Stimulated activated CD4-positive, alpha-beta T cell treated with anti-CD3 and anti-CD28 coated beads, Interleukin-1b, Interleukin-23, amount 100 ng/mL, for 24 hours (primary cell): ENCODE measurements around the gene OR2AJ1.

Experiments used
- DNase-seq, 4 experiments: peaks; one replicate each; pipeline ENCODE4 v3.0.0-alpha.2; 2020; ENCODE audit warnings: low read depth in 4 of 4, low spot score in 1 of 4

Gene OR2AJ1

DNA sequence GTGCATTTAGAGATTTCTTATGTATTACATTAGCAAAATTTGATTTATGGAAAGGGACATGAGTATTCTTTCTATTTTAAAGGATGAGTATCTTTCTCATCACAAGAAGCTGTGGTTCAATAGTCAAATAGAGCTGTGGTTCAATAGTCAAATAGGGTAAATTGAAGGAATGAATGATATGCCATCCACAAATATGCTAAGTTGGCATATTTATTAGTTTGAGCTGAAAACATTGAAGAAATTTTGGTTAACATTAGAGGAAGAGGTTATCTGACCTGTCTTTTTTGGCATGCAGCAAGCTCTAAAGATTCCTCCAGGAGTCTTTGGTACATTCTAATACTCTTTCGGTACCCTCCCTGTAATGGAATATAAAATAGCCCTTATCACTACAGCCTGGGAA is 28.7 kb downstream of the OR2AJ1 start:
- no peak for DNase-seq

DNA sequence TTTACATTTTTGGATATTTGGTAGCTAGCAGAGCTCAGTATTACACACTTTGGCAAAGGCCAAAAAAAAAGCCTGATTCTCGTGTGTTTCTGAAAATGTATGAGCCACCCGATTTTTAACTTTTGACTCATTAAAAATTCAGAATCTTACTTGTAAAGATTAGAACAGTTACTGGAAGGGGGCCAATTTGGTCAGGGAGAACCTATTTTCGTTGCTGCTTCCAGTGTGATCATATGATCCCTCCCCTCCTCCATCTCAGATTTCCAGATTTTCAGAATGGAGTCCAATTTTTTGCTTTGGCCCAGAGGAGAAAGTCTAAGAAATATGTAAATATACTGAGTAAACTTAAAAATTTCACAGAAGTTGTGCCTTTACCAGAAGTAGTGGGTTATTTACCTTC is 37.1 kb downstream of the OR2AJ1 start:
- no peak for DNase-seq

DNA sequence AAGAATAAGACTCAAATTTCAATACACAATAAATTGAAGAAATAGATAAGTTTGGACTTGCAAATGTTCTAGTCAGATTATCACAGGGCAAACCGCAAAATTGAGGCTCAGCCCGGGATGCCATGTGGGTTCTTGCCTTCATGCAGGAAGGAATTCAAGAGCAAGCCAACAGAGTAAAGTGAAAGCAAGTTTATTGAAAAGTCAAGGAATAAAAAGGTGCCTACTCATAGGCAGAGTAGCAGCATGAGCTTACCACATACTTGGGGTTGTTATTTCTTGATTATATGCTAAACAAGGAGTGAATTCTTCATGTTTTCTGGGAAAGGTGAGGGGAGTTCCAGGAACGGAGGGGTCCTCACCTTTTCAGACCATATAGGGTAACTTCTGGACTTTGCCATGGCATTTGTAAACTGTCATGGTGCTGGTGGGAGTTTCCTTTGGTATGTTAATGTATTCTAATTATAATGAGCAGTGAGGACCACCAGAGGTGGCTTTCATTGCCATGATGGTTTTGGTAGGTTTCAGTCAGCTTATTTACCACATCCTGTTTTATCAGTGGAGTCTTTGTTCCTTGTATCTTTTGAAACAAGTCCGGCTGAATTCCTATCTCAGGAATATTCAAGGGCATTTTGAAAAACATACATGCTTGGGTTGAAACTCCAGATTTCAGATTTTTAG is 38.4 kb downstream of the OR2AJ1 start:
- no peak for DNase-seq

DNA sequence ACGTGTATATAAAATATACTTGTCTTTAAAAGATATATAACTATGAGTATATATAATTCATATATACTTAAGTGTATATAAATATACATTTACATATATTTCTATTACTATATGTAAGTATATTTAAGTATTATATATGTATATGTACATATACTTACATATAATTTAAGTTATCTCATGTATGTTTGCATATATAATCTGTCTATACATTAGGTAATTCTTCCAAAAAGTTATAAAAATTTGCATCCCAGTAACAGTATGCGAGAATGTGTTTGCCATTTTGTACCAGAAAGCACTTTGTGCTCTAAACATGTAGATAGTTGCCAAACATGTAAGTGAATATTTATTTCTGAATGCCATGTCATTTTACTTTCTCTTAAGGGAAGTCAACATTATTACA is 40.2 kb downstream of the OR2AJ1 start, which contains the start of gene OR2AK2:
Gene OR2AK2, plus strand, starts transcription at position 301 of the 400 bp plus-strand sequence. CDS start 144 bp downstream, outside the sequence.
- DNase-seq, result no peak

DNA sequence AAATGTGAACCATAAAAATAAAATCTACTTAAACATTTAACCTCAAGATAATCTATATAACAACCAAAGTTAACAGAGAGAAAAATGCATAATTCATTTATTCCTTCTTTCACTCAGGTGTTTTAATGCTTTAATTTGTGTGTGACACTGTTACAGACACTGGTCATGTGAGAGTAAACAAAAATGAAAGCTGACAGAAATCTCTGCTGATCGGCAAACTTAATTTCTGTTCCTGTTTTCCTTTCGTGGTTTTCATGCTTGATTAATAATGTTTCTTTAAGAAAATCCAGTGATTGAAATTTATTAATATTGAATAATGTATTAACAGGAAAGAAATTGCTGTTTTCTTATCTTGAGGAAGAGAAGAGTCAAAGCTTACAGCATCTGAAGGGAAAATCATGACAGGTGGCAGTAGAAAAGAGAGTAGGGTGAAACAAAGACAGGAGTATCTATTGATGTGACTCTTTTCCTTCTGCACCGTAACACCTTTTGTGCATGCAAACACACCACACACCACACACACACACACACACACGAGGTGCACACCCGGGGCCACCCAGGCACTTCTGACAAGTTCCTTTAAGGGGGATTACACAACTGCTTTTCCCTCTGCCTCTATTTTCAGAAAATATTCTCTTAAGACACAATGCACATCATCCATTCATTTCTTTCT is 42.0 kb downstream of the OR2AJ1 start:
- DNase-seq, result no peak
